ENCODE results near the gene NPBWR2. TPM values are rescaled to one million over a fixed set of nuclear protein-coding genes. Genes with fewer than 3 reads are reported as not detected.

NPBWR2 gene
- total and polyA plus RNA-seq, 2 donors (not counting 3 experiments of a cell fraction or from before 2014, with no cell fraction given): not detected

DNA sequence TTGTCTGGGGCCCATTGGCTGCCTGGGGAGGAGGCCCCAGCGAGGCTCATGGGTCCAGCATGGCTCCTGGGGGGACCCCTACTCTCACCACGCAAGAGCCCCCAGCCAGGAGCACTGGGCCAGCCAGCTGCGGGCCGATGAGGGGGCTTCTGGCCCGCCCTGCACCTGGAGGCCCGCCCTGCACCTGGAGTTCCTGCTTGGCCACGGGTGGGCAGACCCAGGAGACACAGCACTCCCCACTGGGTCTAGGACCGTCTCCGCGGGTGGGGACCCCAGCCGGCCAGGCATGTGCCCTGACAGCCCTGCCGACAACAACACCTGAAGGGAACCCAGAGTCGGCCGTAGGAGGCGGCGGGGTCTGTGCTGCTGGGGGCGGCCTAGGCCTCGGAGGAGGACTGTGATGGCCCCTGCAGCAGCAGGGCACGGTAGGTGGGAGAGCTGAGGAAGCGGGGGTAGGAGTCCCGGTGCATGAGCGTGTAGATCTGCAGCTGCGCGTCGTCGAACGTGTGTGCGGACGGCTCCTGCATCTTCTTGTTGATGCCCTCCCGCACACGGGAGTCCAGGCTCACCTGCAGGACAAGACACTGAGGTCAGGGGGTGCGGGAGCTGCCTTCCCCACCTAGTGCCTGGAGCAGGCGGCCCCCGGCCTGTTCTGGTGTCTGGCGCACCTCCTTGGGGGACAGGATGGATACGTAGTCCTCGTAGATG is 33.7 kb downstream of the NPBWR2 start:
- H4K20me1 ChIP-seq (replicated peaks; ENCODE audit: control insufficient read depth, extremely low read depth, insufficient read depth, low read length): no peaks in the 10 kb centered on the region
- dilution Hi-C loops (cut with MboI; ENCODE audit: extremely low pct_ligation_motif_present, low sequenced_read_pairs) (no loop called here), intact Hi-C loops (cut with micrococcal nuclease) (no loop called here)
- no peaks in the 10 kb centered on the region for H3K27me3 ChIP-seq (ENCODE audit: control insufficient read depth in 2 of 2, insufficient read depth in 2 of 2, low read length in 2 of 2)
- TF ChIP-seq POLR2A (IDR thresholded peaks at IDR 0.05; ENCODE audit: low read depth, low read length) (no peak), EZH2 (IDR thresholded peaks at IDR 0.05; ENCODE audit: borderline replicate concordance, low read depth, low read length, severe bottlenecking) (no peak), MYC (IDR thresholded peaks at IDR 0.05; ENCODE audit: low read depth, low read length) (no peak), GATA2 (IDR thresholded peaks at IDR 0.05; ENCODE audit: insufficient read depth, insufficient read length, low read depth, low read length) (no peak), JUN (IDR thresholded peaks at IDR 0.05; ENCODE audit: borderline replicate concordance, insufficient read depth, insufficient read length, low read depth) (no peak), FOS (IDR thresholded peaks at IDR 0.05; ENCODE audit: borderline replicate concordance, insufficient read depth, low read length) (no peak), POLR2AphosphoS5 (IDR thresholded peaks at IDR 0.05; ENCODE audit: insufficient read depth, low read depth, low read length) (no peak)
- TF ChIP-seq, protein P1, sequence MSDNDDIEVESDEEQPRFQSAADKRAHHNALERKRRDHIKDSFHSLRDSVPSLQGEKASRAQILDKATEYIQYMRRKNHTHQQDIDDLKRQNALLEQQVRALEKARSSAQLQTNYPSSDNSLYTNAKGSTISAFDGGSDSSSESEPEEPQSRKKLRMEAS (IDR thresholded peaks at IDR 0.05; ENCODE audit: insufficient read depth, insufficient read length): no peak
- TF ChIP-seq, protein P2, sequence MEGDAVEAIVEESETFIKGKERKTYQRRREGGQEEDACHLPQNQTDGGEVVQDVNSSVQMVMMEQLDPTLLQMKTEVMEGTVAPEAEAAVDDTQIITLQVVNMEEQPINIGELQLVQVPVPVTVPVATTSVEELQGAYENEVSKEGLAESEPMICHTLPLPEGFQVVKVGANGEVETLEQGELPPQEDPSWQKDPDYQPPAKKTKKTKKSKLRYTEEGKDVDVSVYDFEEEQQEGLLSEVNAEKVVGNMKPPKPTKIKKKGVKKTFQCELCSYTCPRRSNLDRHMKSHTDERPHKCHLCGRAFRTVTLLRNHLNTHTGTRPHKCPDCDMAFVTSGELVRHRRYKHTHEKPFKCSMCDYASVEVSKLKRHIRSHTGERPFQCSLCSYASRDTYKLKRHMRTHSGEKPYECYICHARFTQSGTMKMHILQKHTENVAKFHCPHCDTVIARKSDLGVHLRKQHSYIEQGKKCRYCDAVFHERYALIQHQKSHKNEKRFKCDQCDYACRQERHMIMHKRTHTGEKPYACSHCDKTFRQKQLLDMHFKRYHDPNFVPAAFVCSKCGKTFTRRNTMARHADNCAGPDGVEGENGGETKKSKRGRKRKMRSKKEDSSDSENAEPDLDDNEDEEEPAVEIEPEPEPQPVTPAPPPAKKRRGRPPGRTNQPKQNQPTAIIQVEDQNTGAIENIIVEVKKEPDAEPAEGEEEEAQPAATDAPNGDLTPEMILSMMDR (IDR thresholded peaks at IDR 0.05; ENCODE audit: extremely low read depth in 1 of 2, insufficient read depth in 1 of 2, low read depth in 1 of 2, low read length in 2 of 2): no peak
- H3K79me2 ChIP-seq (ENCODE audit: control insufficient read depth, insufficient read depth, low read length): peaks cover 6% of the 10 kb centered on the region
- no TSS peak for BruUV-seq (replicated peaks)
- DNase-seq (ENCODE audit: low read depth, low spot score) (no peak), FAIRE-seq (no peak)
- ChIA-PET CTCF (no interaction called here), POLR2A (no interaction called here)
- no peak overlapping the region for H3K27ac ChIP-seq (ENCODE audit: insufficient read depth, low read depth, low read length)
- H3K36me3 ChIP-seq (ENCODE audit: control insufficient read depth in 2 of 2, extremely low read depth in 1 of 2, insufficient read depth in 2 of 2, low read length in 2 of 2): peaks cover 0 to 21% of the 10 kb centered on the region in 2 experiments
- H3K4me2 ChIP-seq (ENCODE audit: insufficient read depth, low read length): no peak overlapping the region
- H3K9me3 ChIP-seq (replicated peaks; ENCODE audit: control insufficient read depth, insufficient read depth, low read length): no peaks in the 10 kb centered on the region
- H3K9me1 ChIP-seq (replicated peaks; ENCODE audit: control insufficient read depth, extremely low read depth, insufficient read depth, low read length): no peaks in the 10 kb centered on the region
- no peak overlapping the region for H2AFZ ChIP-seq (ENCODE audit: low read depth, low read length)
- no peak overlapping the region for H3K9ac ChIP-seq (replicated peaks; ENCODE audit: extremely low read depth, insufficient read depth, low read length)
- H3K4me3 ChIP-seq (replicated peaks in 1 of 3; ENCODE audit: insufficient read depth in 1 of 3, low read depth in 1 of 3, low read length in 3 of 3): no peak overlapping the region
- peaks cover 5% of the 10 kb centered on the region for H3K4me1 ChIP-seq (ENCODE audit: control insufficient read depth, extremely low read depth, insufficient read depth, low read length)
